Mesenchymal stem cell (in vitro differentiated cells and primary cell): Measurements from ENCODE around the gene UPK3A.

ENCODE experiments used
- DNase-seq: peaks from one replicate; pipeline ENCODE4 v3.0.0-alpha.2; 2013
- H2AFZ ChIP-seq: one replicate; pipeline ENCODE4 v1.6.1; 2013; ENCODE audit warnings: low read depth, mild to moderate bottlenecking, control low read depth, inconsistent platforms, low read length, moderate library complexity
- H2AK5ac ChIP-seq: 2 replicates; pipeline ENCODE4 v1.6.1; 2013; ENCODE audit warnings: low read length, moderate library complexity, mild to moderate bottlenecking, inconsistent platforms; ENCODE audit not compliant: severe bottlenecking
- H2BK120ac ChIP-seq: one replicate; pipeline ENCODE4 v1.6.1; 2013; ENCODE audit warnings: low read depth, mild to moderate bottlenecking, inconsistent platforms, low read length, moderate library complexity
- H2BK12ac ChIP-seq, 2 experiments: one replicate each; pipeline ENCODE4 v1.6.1; 2013; ENCODE audit warnings: inconsistent platforms in 2 of 2, low read length in 2 of 2, mild to moderate bottlenecking in 2 of 2, moderate library complexity in 2 of 2, control low read depth in 1 of 2
- H2BK15ac ChIP-seq: one replicate; pipeline ENCODE4 v1.6.1; 2013; ENCODE audit warnings: mild to moderate bottlenecking, low read depth, inconsistent platforms; ENCODE audit not compliant: poor library complexity, severe bottlenecking
- H2BK5ac ChIP-seq: 2 replicates; pipeline ENCODE4 v1.6.1; 2013; ENCODE audit warnings: low read depth, mild to moderate bottlenecking, low read length, control low read depth, inconsistent platforms; ENCODE audit not compliant: poor library complexity, severe bottlenecking
- H3K14ac ChIP-seq, 2 experiments: one replicate each; pipeline ENCODE4 v1.6.1; 2013; ENCODE audit warnings: inconsistent platforms in 2 of 2, low read length in 2 of 2, control low read depth in 1 of 2, mild to moderate bottlenecking in 1 of 2, moderate library complexity in 1 of 2
- H3K18ac ChIP-seq, 2 experiments: one replicate each; pipeline ENCODE4 v1.6.1; 2013; ENCODE audit warnings: inconsistent platforms in 2 of 2, low read length in 2 of 2, control low read depth in 1 of 2, low read depth in 1 of 2, mild to moderate bottlenecking in 1 of 2
- H3K23ac ChIP-seq, 2 experiments: one replicate each; pipeline ENCODE4 v1.6.1; 2013; ENCODE audit warnings: inconsistent platforms in 2 of 2, low read length in 2 of 2, mild to moderate bottlenecking in 2 of 2, moderate library complexity in 2 of 2, control low read depth in 1 of 2
- H3K27ac ChIP-seq: 2 replicates; pipeline ENCODE4 v1.5.1; 2013; ENCODE audit warnings: mild to moderate bottlenecking, moderate library complexity, low read length, control low read depth, inconsistent platforms; ENCODE audit not compliant: poor library complexity, severe bottlenecking
- H3K27me3 ChIP-seq, 2 experiments: 2 replicates each; pipeline versions ENCODE4 v1.6.1 to v1.7.0; 2013; ENCODE audit warnings: low read length in 2 of 2, mild to moderate bottlenecking in 2 of 2, moderate library complexity in 2 of 2, control low read depth in 1 of 2, inconsistent platforms in 1 of 2; ENCODE audit not compliant: control insufficient read depth in 1 of 2, insufficient read depth in 1 of 2
- H3K36me3 ChIP-seq, 2 experiments: 2 replicates each; pipeline versions ENCODE4 v1.6.1 to v1.7.0; 2013; ENCODE audit warnings: low read length in 2 of 2, control low read depth in 1 of 2, inconsistent platforms in 1 of 2, low read depth in 1 of 2, mild to moderate bottlenecking in 1 of 2; ENCODE audit not compliant: insufficient read depth in 2 of 2, control insufficient read depth in 1 of 2
- H3K4ac ChIP-seq, 2 experiments: one replicate each; pipeline ENCODE4 v1.6.1; 2013; ENCODE audit warnings: inconsistent platforms in 2 of 2, low read length in 2 of 2, mild to moderate bottlenecking in 2 of 2, moderate library complexity in 2 of 2, control low read depth in 1 of 2, low read depth in 1 of 2
- H3K4me1 ChIP-seq: 2 replicates; pipeline ENCODE4 v1.6.1; 2013; ENCODE audit warnings: low read depth, low read length, control low read depth; ENCODE audit not compliant: control insufficient read depth, insufficient read depth
- H3K4me2 ChIP-seq: 2 replicates; pipeline ENCODE4 v1.6.1; 2013; ENCODE audit warnings: low read length, mild to moderate bottlenecking, inconsistent platforms; ENCODE audit not compliant: poor library complexity, severe bottlenecking
- H3K4me3 ChIP-seq, 2 experiments: 2 replicates each; pipeline versions ENCODE4 v1.5.1 to v1.7.0; 2013; ENCODE audit warnings: low read length in 2 of 2, mild to moderate bottlenecking in 2 of 2, control low read depth in 1 of 2, low read depth in 1 of 2; ENCODE audit not compliant: insufficient read depth in 1 of 2
- H3K79me1 ChIP-seq: replicated peaks from 2 replicates; pipeline ENCODE4 v1.6.1; 2013; ENCODE audit warnings: mild to moderate bottlenecking, control low read depth, low read length, inconsistent platforms; ENCODE audit not compliant: poor library complexity, severe bottlenecking
- H3K9ac ChIP-seq: 2 replicates; pipeline ENCODE4 v1.7.0; 2013; ENCODE audit warnings: mild to moderate bottlenecking, low read length, moderate library complexity
- H3K9me3 ChIP-seq: 2 replicates; pipeline ENCODE4 v1.7.0; 2013; ENCODE audit warnings: mild to moderate bottlenecking, low read length; ENCODE audit not compliant: control insufficient read depth
- H4K8ac ChIP-seq: one replicate; pipeline ENCODE4 v1.6.1; 2013; ENCODE audit warnings: inconsistent platforms, mild to moderate bottlenecking, low read length, moderate library complexity
- H4K91ac ChIP-seq: one replicate; pipeline ENCODE4 v1.6.1; 2013; ENCODE audit warnings: mild to moderate bottlenecking, low read length, inconsistent platforms
- WGBS: methylation state at CpG from one replicate; pipeline ENCODE4 v1.1.7; 2013; ENCODE audit warnings: mixed read lengths; 5-methylcytosine and 5-hydroxymethylcytosine counted together

Gene UPK3A

DNA sequence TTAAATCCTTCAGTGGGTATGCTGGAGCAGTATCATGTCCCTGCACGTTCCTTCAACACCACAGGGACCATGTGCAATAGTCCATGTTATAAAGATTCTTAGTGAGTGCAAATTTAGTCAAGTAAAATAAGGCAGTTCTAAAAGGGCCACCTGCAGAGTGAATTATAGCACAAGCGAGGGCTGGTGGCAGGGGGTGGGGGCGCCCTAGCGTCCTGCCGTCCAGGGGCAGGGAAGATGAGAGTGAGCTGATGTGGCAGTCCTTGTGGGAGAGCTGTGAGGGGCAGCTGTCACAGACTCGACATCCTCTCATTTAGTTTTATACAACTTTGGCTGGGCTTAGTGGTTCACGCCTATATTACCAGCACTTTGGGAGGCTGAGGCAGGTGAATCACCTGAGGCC lies 54.0 kb downstream of the UPK3A start:
- no peak overlapping the region for H3K23ac ChIP-seq
- H2BK15ac ChIP-seq: no peak overlapping the region
- no peak for DNase-seq
- no peak overlapping the region for H2AFZ ChIP-seq
- H3K4me1 ChIP-seq: no peaks in the 10 kb centered on the region
- no peaks in the 10 kb centered on the region for H3K9me3 ChIP-seq
- H3K14ac ChIP-seq: no peak overlapping the region
- peaks cover 55 to 85% of the 10 kb centered on the region in 2 experiments for H3K36me3 ChIP-seq
- no peaks in the 10 kb centered on the region for H3K79me1 ChIP-seq
- no peak overlapping the region for H2BK5ac ChIP-seq
- no peak overlapping the region for H3K4me3 ChIP-seq
- no peak overlapping the region for H2BK120ac ChIP-seq
- H3K4me2 ChIP-seq: no peak overlapping the region
- no peak overlapping the region for H2BK12ac ChIP-seq
- H4K8ac ChIP-seq: no peak overlapping the region
- no peak overlapping the region for H2AK5ac ChIP-seq
- no peak overlapping the region for H3K27ac ChIP-seq
- no peak overlapping the region for H3K9ac ChIP-seq
- H3K27me3 ChIP-seq: no peaks in the 10 kb centered on the region
- no peak overlapping the region for H3K4ac ChIP-seq
- no peak overlapping the region for H4K91ac ChIP-seq
- no peak overlapping the region for H3K18ac ChIP-seq
- 90% methylated on average over 7 of the region's 7 CpGs for WGBS

DNA sequence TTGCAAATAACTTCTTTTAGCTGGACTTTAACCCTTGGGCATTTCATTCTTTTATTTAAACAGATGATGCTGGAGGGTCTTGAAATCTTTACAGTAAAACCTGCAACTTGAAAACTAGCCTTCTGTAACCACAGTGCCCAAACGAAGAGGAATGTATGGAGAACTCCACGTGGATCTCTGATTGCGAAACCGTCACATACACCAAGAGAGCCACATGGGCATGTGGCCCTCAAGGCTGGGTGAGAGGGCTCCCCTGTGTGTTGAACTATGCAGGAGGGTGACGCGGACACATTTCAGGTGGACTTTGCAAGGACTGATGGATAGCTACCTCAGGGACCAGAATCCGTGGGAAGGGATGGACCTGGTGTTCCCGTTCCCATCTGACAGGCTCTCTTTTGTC lies 55.6 kb downstream of the UPK3A start:
- Histone ChIP-seq H3K4me2 (no peak overlapping the region), H3K14ac (no peak overlapping the region)
- 85% methylated on average over 8 of the region's 8 CpGs for WGBS

DNA sequence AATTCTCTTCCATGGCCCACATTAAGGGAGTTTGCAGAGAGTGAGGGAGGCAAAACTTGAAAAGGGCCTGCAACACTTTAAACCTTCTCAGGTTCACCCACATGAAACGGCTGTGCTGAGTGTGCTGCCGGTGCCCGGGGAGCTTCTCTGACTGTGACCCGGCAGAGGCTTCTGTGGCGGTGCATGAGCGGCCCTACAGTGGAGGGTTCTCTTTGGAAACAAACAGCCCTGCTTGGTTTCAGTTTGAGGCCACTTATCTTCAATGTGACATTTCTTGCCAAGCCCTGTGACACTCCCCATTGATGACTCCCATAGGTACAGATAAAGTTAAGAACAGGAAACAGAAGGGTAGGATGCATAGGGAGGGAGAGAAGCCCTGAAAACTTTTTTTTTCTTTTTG lies 56.7 kb downstream of the UPK3A start:
- no peaks in the 10 kb centered on the region for H3K9me3 ChIP-seq
- H3K9ac ChIP-seq: no peak overlapping the region
- no peak overlapping the region for H3K14ac ChIP-seq
- no peak overlapping the region for H2BK120ac ChIP-seq
- no peak overlapping the region for H3K18ac ChIP-seq
- H3K23ac ChIP-seq: no peak overlapping the region
- H4K8ac ChIP-seq: no peak overlapping the region
- H2BK15ac ChIP-seq: no peak overlapping the region
- no peak overlapping the region for H2BK5ac ChIP-seq
- no peak for DNase-seq
- no peak overlapping the region for H4K91ac ChIP-seq
- H3K27me3 ChIP-seq: no peaks in the 10 kb centered on the region
- H3K27ac ChIP-seq: no peak overlapping the region
- H3K79me1 ChIP-seq: no peaks in the 10 kb centered on the region
- H2AK5ac ChIP-seq: no peak overlapping the region
- no peak overlapping the region for H2AFZ ChIP-seq
- 87% methylated on average over 6 of the region's 6 CpGs for WGBS
- no peak overlapping the region for H3K4me3 ChIP-seq
- no peak overlapping the region for H2BK12ac ChIP-seq
- H3K4ac ChIP-seq: no peak overlapping the region
- peaks cover 35 to 71% of the 10 kb centered on the region in 2 experiments for H3K36me3 ChIP-seq
- H3K4me2 ChIP-seq: no peak overlapping the region
- no peaks in the 10 kb centered on the region for H3K4me1 ChIP-seq

More for the DNA sequence above, 55.6 kb downstream of the UPK3A start:
- no peaks in the 10 kb centered on the region for H3K9me3 ChIP-seq
- H2AFZ ChIP-seq: no peak overlapping the region
- H3K79me1 ChIP-seq: no peaks in the 10 kb centered on the region
- H4K8ac ChIP-seq: no peak overlapping the region
- H2BK12ac ChIP-seq: peak overlapping the region in 1 of 2 experiments; percentile 18
- H3K4ac ChIP-seq: no peak overlapping the region
- H3K9ac ChIP-seq: no peak overlapping the region
- H3K36me3 ChIP-seq: peaks cover 46 to 80% of the 10 kb centered on the region in 2 experiments
- no peak overlapping the region for H3K4me3 ChIP-seq
- no peak overlapping the region for H2BK120ac ChIP-seq
- DNase-seq: no peak
- no peak overlapping the region for H2BK15ac ChIP-seq
- no peak overlapping the region for H4K91ac ChIP-seq
- H2BK5ac ChIP-seq: no peak overlapping the region
- no peaks in the 10 kb centered on the region for H3K4me1 ChIP-seq
- H3K27ac ChIP-seq: no peak overlapping the region
- H3K23ac ChIP-seq: no peak overlapping the region
- H3K18ac ChIP-seq: no peak overlapping the region
- no peak overlapping the region for H2AK5ac ChIP-seq
- no peaks in the 10 kb centered on the region for H3K27me3 ChIP-seq

- Histone ChIP-seq H3K4me3 (no peak overlapping the region), H3K4ac (no peak overlapping the region), H3K18ac (no peak overlapping the region), H3K14ac (no peak overlapping the region), H2AK5ac (no peak overlapping the region), H4K91ac (no peak overlapping the region), H2BK12ac (no peak overlapping the region), H3K27ac (no peak overlapping the region), H3K9me3 (no peaks in the 10 kb centered on the region), H2AFZ (no peak overlapping the region), H3K4me2 (no peak overlapping the region), H3K9ac (no peak overlapping the region), H3K4me1 (no peaks in the 10 kb centered on the region), H4K8ac (no peak overlapping the region), H3K23ac (no peak overlapping the region), H2BK120ac (no peak overlapping the region), H2BK5ac (no peak overlapping the region), H3K79me1 (no peaks in the 10 kb centered on the region), H2BK15ac (no peak overlapping the region), H3K36me3 (peaks cover 23 to 61% of the 10 kb centered on the region in 2 experiments), H3K27me3 (no peaks in the 10 kb centered on the region)
- 100% methylated on average over 8 of the region's 8 CpGs for WGBS
- DNase-seq: no peak
Measured at GRCh38 chr22:45343143-45343542, 58.4 kb downstream of the UPK3A start.
